HG03571 (cell line): ENCODE measurements around the gene ANKRD18B.
"Not testable (repeated sequence)": the region's sequence is repeated elsewhere in the genome, so short reads cannot be mapped to it uniquely, and the experiment has no call there.

Source experiments
- ATAC-seq: cut with Tn5 transposase; IDR thresholded peaks from one replicate; pipeline ENCODE4 v1.9.1; 2021; ENCODE audit not compliant: unreplicated experiment

The ANKRD18B gene

GRCh38 chr9:33533958-33534357 lies 9.9 kb downstream of the ANKRD18B start:
- ATAC-seq: not testable (repeated sequence)

GRCh38 chr9:33535541-33535940 lies 11.5 kb downstream of the ANKRD18B start:
- ATAC-seq: no peak

GRCh38 chr9:33543463-33543862 lies 19.4 kb downstream of the ANKRD18B start:
- ATAC-seq: not testable (repeated sequence)

- ATAC-seq: not testable (repeated sequence)
Measured at GRCh38 chr9:33545715-33546114, 21.7 kb downstream of the ANKRD18B start.

- ATAC-seq: not testable (repeated sequence)
Measured at GRCh38 chr9:33548816-33549215, 24.8 kb downstream of the ANKRD18B start.

GRCh38 chr9:33549418-33549817 lies 25.4 kb downstream of the ANKRD18B start:
- not testable (repeated sequence) for ATAC-seq

- ATAC-seq: not testable (repeated sequence)
Measured at GRCh38 chr9:33551183-33551582, 27.1 kb downstream of the ANKRD18B start.

GRCh38 chr9:33552315-33552725 lies 28.3 kb downstream of the ANKRD18B start:
- not testable (repeated sequence) for ATAC-seq

- ATAC-seq: not testable (repeated sequence)
Measured at GRCh38 chr9:33560217-33560616, 36.2 kb downstream of the ANKRD18B start.

- ATAC-seq: not testable (repeated sequence)
Measured at GRCh38 chr9:33562196-33562595, 38.1 kb downstream of the ANKRD18B start.

GRCh38 chr9:33567776-33568175 lies 43.7 kb downstream of the ANKRD18B start:
- not testable (repeated sequence) for ATAC-seq

GRCh38 chr9:33577786-33578185 lies 53.7 kb downstream of the ANKRD18B start:
- not testable (repeated sequence) for ATAC-seq

- ATAC-seq: not testable (repeated sequence)
Measured at GRCh38 chr9:33579996-33580395, 55.9 kb downstream of the ANKRD18B start.

GRCh38 chr9:33582686-33583085 lies 58.6 kb downstream of the ANKRD18B start:
- ATAC-seq: not testable (repeated sequence)

GRCh38 chr9:33586128-33586527 lies 62.1 kb downstream of the ANKRD18B start:
- not testable (repeated sequence) for ATAC-seq

- ATAC-seq: not testable (repeated sequence)
Measured at GRCh38 chr9:33587799-33588198, 63.7 kb downstream of the ANKRD18B start.

GRCh38 chr9:33588876-33589275 lies 64.8 kb downstream of the ANKRD18B start:
- ATAC-seq: not testable (repeated sequence)

- not testable (repeated sequence) for ATAC-seq
Measured at GRCh38 chr9:33590857-33591256, 66.8 kb downstream of the ANKRD18B start.

- not testable (repeated sequence) for ATAC-seq
Measured at GRCh38 chr9:33596974-33597373, 72.9 kb downstream of the ANKRD18B start.

GRCh38 chr9:33597386-33597785 lies 73.3 kb downstream of the ANKRD18B start:
- ATAC-seq: not testable (repeated sequence)

GRCh38 chr9:33598796-33599379 lies 74.8 kb downstream of the ANKRD18B start:
- ATAC-seq: not testable (repeated sequence)

GRCh38 chr9:33600911-33601310 lies 76.9 kb downstream of the ANKRD18B start:
- not testable (repeated sequence) for ATAC-seq

GRCh38 chr9:33604249-33604648 lies 80.2 kb downstream of the ANKRD18B start:
- ATAC-seq: not testable (repeated sequence)
